A673 (cell line): ENCODE results near the gene PGM2L1.

Experiments
- EZH2 ChIP-seq: fragments of 200-600 bp; sonication (generic); IDR thresholded peaks from 2 replicates; pipeline ENCODE4 v1.6.1; 2017; ENCODE audit warnings: borderline replicate concordance, low read depth, mild to moderate bottlenecking, mixed read lengths, antibody characterized with exemption, low read length; ENCODE audit not compliant: poor library complexity, severe bottlenecking
- TF ChIP-seq, protein P1 (sequence below): fragments of 300-800, 200-600 bp; sonication (generic); conservative IDR thresholded peaks from 2 replicates; pipeline ENCODE4 v1.5.1; 2017; ENCODE audit warnings: low read depth, mild to moderate bottlenecking, antibody characterized with exemption, low read length, moderate library complexity, mixed read lengths

DNA sequence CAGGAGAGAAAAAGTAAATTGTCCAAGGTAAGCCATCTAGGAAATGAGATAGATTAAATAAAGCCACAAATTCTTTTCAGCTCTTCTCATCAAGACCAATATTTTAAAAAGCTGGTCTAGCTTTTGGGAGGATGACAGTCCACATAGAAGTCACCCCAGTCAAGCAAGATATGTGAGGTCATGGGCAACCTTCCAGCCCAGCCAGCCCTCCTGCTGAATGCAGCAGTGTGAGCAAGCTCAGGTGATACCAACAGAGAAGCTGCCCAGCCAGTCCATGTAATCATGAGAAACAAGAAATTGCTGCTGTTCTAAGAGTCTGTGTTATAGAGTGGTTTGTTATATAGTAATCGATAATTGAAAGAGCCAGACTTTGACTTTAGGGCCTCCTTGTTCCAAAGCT, 40.4 kb upstream of the PGM2L1 start:
- TF ChIP-seq, protein P1, sequence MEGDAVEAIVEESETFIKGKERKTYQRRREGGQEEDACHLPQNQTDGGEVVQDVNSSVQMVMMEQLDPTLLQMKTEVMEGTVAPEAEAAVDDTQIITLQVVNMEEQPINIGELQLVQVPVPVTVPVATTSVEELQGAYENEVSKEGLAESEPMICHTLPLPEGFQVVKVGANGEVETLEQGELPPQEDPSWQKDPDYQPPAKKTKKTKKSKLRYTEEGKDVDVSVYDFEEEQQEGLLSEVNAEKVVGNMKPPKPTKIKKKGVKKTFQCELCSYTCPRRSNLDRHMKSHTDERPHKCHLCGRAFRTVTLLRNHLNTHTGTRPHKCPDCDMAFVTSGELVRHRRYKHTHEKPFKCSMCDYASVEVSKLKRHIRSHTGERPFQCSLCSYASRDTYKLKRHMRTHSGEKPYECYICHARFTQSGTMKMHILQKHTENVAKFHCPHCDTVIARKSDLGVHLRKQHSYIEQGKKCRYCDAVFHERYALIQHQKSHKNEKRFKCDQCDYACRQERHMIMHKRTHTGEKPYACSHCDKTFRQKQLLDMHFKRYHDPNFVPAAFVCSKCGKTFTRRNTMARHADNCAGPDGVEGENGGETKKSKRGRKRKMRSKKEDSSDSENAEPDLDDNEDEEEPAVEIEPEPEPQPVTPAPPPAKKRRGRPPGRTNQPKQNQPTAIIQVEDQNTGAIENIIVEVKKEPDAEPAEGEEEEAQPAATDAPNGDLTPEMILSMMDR, result no peak
- no peak for TF ChIP-seq EZH2
